Neural cell (in vitro differentiated cells): ENCODE measurements around the gene HOGA1. TPM values are rescaled to one million over a fixed set of nuclear protein-coding genes. Genes with fewer than 3 reads are reported as not detected.

Experiments
- H2AFZ ChIP-seq: fragments of 200-600, 300-800 bp; sonication (generic), shearing (Covaris generic); 2 replicates; pipeline ENCODE4 v1.6.0; 2014; ENCODE audit warnings: low read depth, mild to moderate bottlenecking, antibody characterized with exemption, low read length, moderate library complexity
- H3F3A ChIP-seq: fragments of 200-600 bp; shearing (Covaris generic); 2 replicates; pipeline ENCODE4 v1.6.1; 2016; ENCODE audit warnings: mild to moderate bottlenecking, moderate library complexity, mixed read lengths, antibody characterized with exemption, low read length; ENCODE audit not compliant: insufficient read depth, poor library complexity, severe bottlenecking
- H3K27ac ChIP-seq: fragments of 200-600, 300-800 bp; sonication (generic), shearing (Covaris generic); 2 replicates; pipeline ENCODE4 v1.5.1; 2014; ENCODE audit warnings: mild to moderate bottlenecking, low read length, moderate library complexity
- H3K27me3 ChIP-seq: fragments of 300-800, 200-600 bp; sonication (generic), shearing (Covaris generic); 2 replicates; pipeline ENCODE4 v1.6.0; 2014; ENCODE audit warnings: mild to moderate bottlenecking, low read depth, low read length, moderate library complexity; ENCODE audit not compliant: insufficient read depth
- H3K36me3 ChIP-seq: fragments of 300-800, 200-600 bp; sonication (generic), shearing (Covaris generic); 2 replicates; pipeline ENCODE4 v1.5.1; 2014; ENCODE audit warnings: mild to moderate bottlenecking, antibody characterized with exemption, low read length, moderate library complexity; ENCODE audit not compliant: insufficient read depth
- H3K4me2 ChIP-seq: fragments of 300-800, 200-600 bp; sonication (generic), shearing (Covaris generic); 2 replicates; pipeline ENCODE4 v1.6.0; 2014; ENCODE audit warnings: mild to moderate bottlenecking, low read length
- H3K4me3 ChIP-seq: fragments of 300-800, 200-600 bp; sonication (generic), shearing (Covaris generic); 2 replicates; pipeline ENCODE4 v1.5.1; 2014; ENCODE audit warnings: mild to moderate bottlenecking, low read length, moderate library complexity
- H3K79me2 ChIP-seq: fragments of 200-600 bp; shearing (Covaris generic); replicated peaks from 2 replicates; pipeline ENCODE4 v1.6.0; 2014; ENCODE audit warnings: mild to moderate bottlenecking, low read length, moderate library complexity; ENCODE audit not compliant: insufficient read depth
- H3K9ac ChIP-seq: fragments of 300-800, 200-600 bp; sonication (generic), shearing (Covaris generic); 2 replicates; pipeline ENCODE4 v1.6.1; 2016; ENCODE audit warnings: mild to moderate bottlenecking, low read length, mixed read lengths
- H3K9me2 ChIP-seq: fragments of 200-600 bp; shearing (Covaris generic); 2 replicates; pipeline ENCODE4 v1.6.1; 2016; ENCODE audit warnings: mild to moderate bottlenecking, low read length, mixed read lengths; ENCODE audit not compliant: insufficient read depth
- H3K9me3 ChIP-seq: fragments of 200-600, 300-800 bp; sonication (generic), shearing (Covaris generic); 2 replicates; pipeline ENCODE4 v1.6.1; 2016; ENCODE audit warnings: mild to moderate bottlenecking, mixed run types, low read length, moderate library complexity, mixed read lengths
- H4K20me1 ChIP-seq: fragments of 200-600 bp; shearing (Covaris generic); 2 replicates; pipeline ENCODE4 v1.6.1; 2016; ENCODE audit warnings: mild to moderate bottlenecking, mixed run types; ENCODE audit not compliant: insufficient read depth
- EP300 ChIP-seq: fragments of 450-650 bp; conservative IDR thresholded peaks from 2 replicates; pipeline ENCODE4 v1.6.1; 2014; ENCODE audit warnings: antibody characterized with exemption, mild to moderate bottlenecking, moderate library complexity; ENCODE audit not compliant: poor library complexity, severe bottlenecking
- EZH2 ChIP-seq: fragments of 200-600, 300-800 bp; shearing (Covaris generic), sonication (generic); IDR thresholded peaks from 2 replicates; pipeline ENCODE4 v1.6.1; 2014; ENCODE audit warnings: antibody characterized with exemption, low read length, borderline replicate concordance, mild to moderate bottlenecking; ENCODE audit not compliant: insufficient read depth, poor library complexity, severe bottlenecking
- MXI1 ChIP-seq: fragments of 450-650 bp; conservative IDR thresholded peaks from 2 replicates; pipeline ENCODE4 v1.6.1; 2014; ENCODE audit warnings: antibody characterized with exemption, mild to moderate bottlenecking; ENCODE audit not compliant: poor library complexity, severe bottlenecking
- POLR2AphosphoS5 ChIP-seq: IDR thresholded peaks from 2 replicates; pipeline ENCODE4 v1.6.1; 2012
- RAD21 ChIP-seq: fragments of 450-650 bp; conservative IDR thresholded peaks from 2 replicates; pipeline ENCODE4 v1.6.1; 2014; ENCODE audit warnings: antibody characterized with exemption, mild to moderate bottlenecking, moderate library complexity
- SMC3 ChIP-seq: fragments of 450-650 bp; conservative IDR thresholded peaks from 2 replicates; pipeline ENCODE4 v1.6.1; 2014; ENCODE audit warnings: antibody characterized with exemption, mild to moderate bottlenecking, moderate library complexity; ENCODE audit not compliant: poor library complexity
- TAF1 ChIP-seq: IDR thresholded peaks from 2 replicates; pipeline ENCODE4 v1.6.1; 2012; ENCODE audit warnings: low read depth
- polyA plus RNA-seq: library from polyadenylated mRNA; depleted of rRNA; stranded (reverse); fragments of >200 nt; gene quantifications from 2 replicates; pipeline ENCODE4 v1.2.3, GENCODE V29; 2014
- TF ChIP-seq, protein P1 (sequence below): fragments of 450-650 bp; IDR thresholded peaks from 2 replicates; pipeline ENCODE4 v1.5.1; 2014; ENCODE audit warnings: antibody characterized with exemption, mild to moderate bottlenecking, moderate library complexity; ENCODE audit not compliant: poor library complexity, severe bottlenecking
- TF ChIP-seq, protein P2 (sequence below): IDR thresholded peaks from 2 replicates; pipeline ENCODE4 v1.6.1; 2012; ENCODE audit warnings: borderline replicate concordance

Gene HOGA1
- polyA plus RNA-seq, 1 donor from 2014 or later, result not detected

DNA sequence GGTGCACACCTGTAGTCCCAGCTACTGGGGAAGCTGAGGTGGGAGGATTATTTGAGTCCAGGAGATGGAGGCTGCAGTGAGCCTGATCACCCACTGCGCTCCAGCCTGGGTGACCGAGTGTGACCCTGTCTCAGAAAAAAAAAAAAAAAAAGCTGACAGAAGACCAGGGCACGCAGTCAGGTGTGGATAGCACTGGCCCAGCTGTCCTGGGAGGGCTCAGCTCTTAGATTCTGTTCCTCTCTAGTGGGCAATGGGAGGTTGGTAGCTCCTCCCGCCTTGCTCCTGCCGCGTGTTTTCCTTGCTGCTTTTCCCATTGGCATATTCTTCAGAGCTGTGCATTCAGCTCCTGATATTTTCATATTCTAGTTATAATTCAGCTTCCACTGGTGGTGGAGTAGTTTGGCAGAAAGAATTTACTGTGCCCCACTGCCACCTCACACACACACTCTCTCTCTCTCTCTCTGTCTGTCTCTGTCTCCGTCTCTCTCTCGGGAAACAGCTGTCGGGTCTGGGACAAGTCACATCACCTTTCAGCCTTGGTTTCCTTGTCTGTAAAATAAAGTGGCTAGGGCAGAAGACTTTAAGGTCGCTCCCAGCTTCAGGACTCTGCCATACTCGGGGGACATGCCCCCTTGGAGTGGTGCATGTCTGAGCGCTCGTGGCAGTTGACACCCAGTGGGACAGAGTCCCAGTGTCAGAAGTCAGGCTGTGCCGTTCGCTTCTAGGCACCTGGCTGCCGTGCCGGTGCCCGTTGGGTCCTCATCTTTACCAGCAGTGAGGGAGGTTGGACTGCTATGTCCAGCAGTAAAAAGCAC, 37.5 kb upstream of the HOGA1 start:
- no peak overlapping the region for H3K27ac ChIP-seq
- no peaks in the 10 kb centered on the region for H4K20me1 ChIP-seq
- H3K9me2 ChIP-seq, result no peaks in the 10 kb centered on the region
- H3K9me3 ChIP-seq, result no peaks in the 10 kb centered on the region
- H3K9ac ChIP-seq, result no peak overlapping the region
- TF ChIP-seq, protein P1, sequence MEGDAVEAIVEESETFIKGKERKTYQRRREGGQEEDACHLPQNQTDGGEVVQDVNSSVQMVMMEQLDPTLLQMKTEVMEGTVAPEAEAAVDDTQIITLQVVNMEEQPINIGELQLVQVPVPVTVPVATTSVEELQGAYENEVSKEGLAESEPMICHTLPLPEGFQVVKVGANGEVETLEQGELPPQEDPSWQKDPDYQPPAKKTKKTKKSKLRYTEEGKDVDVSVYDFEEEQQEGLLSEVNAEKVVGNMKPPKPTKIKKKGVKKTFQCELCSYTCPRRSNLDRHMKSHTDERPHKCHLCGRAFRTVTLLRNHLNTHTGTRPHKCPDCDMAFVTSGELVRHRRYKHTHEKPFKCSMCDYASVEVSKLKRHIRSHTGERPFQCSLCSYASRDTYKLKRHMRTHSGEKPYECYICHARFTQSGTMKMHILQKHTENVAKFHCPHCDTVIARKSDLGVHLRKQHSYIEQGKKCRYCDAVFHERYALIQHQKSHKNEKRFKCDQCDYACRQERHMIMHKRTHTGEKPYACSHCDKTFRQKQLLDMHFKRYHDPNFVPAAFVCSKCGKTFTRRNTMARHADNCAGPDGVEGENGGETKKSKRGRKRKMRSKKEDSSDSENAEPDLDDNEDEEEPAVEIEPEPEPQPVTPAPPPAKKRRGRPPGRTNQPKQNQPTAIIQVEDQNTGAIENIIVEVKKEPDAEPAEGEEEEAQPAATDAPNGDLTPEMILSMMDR, result no peak
- no peak for TF ChIP-seq MXI1
- no peak for TF ChIP-seq EZH2
- TF ChIP-seq, protein P2, sequence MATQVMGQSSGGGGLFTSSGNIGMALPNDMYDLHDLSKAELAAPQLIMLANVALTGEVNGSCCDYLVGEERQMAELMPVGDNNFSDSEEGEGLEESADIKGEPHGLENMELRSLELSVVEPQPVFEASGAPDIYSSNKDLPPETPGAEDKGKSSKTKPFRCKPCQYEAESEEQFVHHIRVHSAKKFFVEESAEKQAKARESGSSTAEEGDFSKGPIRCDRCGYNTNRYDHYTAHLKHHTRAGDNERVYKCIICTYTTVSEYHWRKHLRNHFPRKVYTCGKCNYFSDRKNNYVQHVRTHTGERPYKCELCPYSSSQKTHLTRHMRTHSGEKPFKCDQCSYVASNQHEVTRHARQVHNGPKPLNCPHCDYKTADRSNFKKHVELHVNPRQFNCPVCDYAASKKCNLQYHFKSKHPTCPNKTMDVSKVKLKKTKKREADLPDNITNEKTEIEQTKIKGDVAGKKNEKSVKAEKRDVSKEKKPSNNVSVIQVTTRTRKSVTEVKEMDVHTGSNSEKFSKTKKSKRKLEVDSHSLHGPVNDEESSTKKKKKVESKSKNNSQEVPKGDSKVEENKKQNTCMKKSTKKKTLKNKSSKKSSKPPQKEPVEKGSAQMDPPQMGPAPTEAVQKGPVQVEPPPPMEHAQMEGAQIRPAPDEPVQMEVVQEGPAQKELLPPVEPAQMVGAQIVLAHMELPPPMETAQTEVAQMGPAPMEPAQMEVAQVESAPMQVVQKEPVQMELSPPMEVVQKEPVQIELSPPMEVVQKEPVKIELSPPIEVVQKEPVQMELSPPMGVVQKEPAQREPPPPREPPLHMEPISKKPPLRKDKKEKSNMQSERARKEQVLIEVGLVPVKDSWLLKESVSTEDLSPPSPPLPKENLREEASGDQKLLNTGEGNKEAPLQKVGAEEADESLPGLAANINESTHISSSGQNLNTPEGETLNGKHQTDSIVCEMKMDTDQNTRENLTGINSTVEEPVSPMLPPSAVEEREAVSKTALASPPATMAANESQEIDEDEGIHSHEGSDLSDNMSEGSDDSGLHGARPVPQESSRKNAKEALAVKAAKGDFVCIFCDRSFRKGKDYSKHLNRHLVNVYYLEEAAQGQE, result no peak
- TF ChIP-seq SMC3, result no peak
- TF ChIP-seq EP300, result no peak
- no peak for TF ChIP-seq RAD21
- TF ChIP-seq POLR2AphosphoS5, result no peak
- TF ChIP-seq TAF1, result no peak
- no peak overlapping the region for H3K4me2 ChIP-seq
- no peaks in the 10 kb centered on the region for H3K79me2 ChIP-seq
- H3K4me3 ChIP-seq, result no peak overlapping the region
- H3K27me3 ChIP-seq, result no peaks in the 10 kb centered on the region
- H2AFZ ChIP-seq, result no peak overlapping the region
- no peaks in the 10 kb centered on the region for H3F3A ChIP-seq
- no peaks in the 10 kb centered on the region for H3K36me3 ChIP-seq

DNA sequence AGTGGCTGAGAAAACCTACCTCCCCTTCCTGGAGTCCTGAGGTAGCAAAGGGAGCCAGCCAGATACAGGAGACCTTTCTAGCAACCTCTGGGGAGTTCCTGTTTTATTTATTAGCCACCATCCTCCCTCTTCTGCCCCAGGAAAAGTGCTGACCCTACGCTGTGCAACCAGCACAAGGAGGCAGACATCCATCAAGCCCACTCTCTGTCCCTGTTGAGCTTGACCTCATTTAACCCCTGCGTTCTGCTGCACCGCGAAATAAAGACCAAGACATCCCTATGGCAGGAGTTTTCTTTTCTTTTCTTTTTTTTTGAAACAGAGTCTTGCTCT, 37.0 kb upstream of the HOGA1 start:
- Histone ChIP-seq H3K4me2 (no peak overlapping the region), H3K36me3 (no peaks in the 10 kb centered on the region), H4K20me1 (no peaks in the 10 kb centered on the region), H3K4me3 (no peak overlapping the region), H3K79me2 (no peaks in the 10 kb centered on the region), H3K9me3 (no peaks in the 10 kb centered on the region), H3K27ac (no peak overlapping the region), H3K9me2 (no peaks in the 10 kb centered on the region), H3F3A (no peaks in the 10 kb centered on the region), H2AFZ (no peak overlapping the region), H3K9ac (no peak overlapping the region), H3K27me3 (no peaks in the 10 kb centered on the region)
- TF ChIP-seq TAF1, result no peak
- no peak for TF ChIP-seq MXI1
- TF ChIP-seq, protein P2, result no peak
- no peak for TF ChIP-seq POLR2AphosphoS5
- TF ChIP-seq SMC3, result no peak
- TF ChIP-seq EP300, result no peak
- TF ChIP-seq RAD21, result no peak
- TF ChIP-seq EZH2, result no peak
